ENCODE measurements around the gene GPD1L. TPM values are rescaled to one million over a fixed set of nuclear protein-coding genes. Genes with fewer than 3 reads are reported as not detected.

Gene GPD1L
- total and polyA plus RNA-seq, 10 of the 15 experiments (the other 5 are each of a cell fraction or from before 2014, with no cell fraction given): 0.77 to 4.8 (median 3.9) TPM

- no peak for TF ChIP-seq ZNF384 (IDR thresholded peaks at IDR 0.05; ENCODE audit: borderline replicate concordance, low read depth, low read length)
- no peak for TF ChIP-seq RELB (IDR thresholded peaks at IDR 0.05; ENCODE audit: low read depth)
- TF ChIP-seq CEBPB (IDR thresholded peaks at IDR 0.05; ENCODE audit: borderline replicate concordance in 1 of 2, low read depth in 2 of 2, low read length in 2 of 2): no peak
- no peak for TF ChIP-seq NRF1 (conservative IDR thresholded peaks at IDR 0.05; ENCODE audit: low read depth, low read length)
Measured at GRCh38 chr3:32147509-32147908, 41.1 kb downstream of the GPD1L start (continued).

GRCh38 chr3:32147933-32148332 is 41.5 kb downstream of the GPD1L start:
- Histone ChIP-seq H3K4me2 (ENCODE audit: control insufficient read depth, insufficient read depth) (no peak overlapping the region), H4K20me1 (ENCODE audit: control insufficient read depth, insufficient read depth) (no peaks in the 10 kb centered on the region), H3K36me3 (ENCODE audit: control insufficient read depth in 2 of 2, insufficient read depth in 2 of 2, low read length in 1 of 2) (no peaks in the 10 kb centered on the region), H3K9ac (ENCODE audit: control insufficient read depth, insufficient read depth, low read length) (no peak overlapping the region), H3K4me3 (no peak overlapping the region), H3K27ac (ENCODE audit: control insufficient read depth, insufficient read depth) (no peak overlapping the region), H3K79me2 (ENCODE audit: control insufficient read depth, insufficient read depth, low read length) (no peaks in the 10 kb centered on the region), H3K4me1 (ENCODE audit: control insufficient read depth, insufficient read depth, low read length) (no peaks in the 10 kb centered on the region), H2AFZ (ENCODE audit: control insufficient read depth, low read depth, low read length) (no peak overlapping the region), H3K9me3 (replicated peaks; ENCODE audit: control insufficient read depth, insufficient read depth, low read length) (no peaks in the 10 kb centered on the region), H3K27me3 (replicated peaks in 1 of 2; ENCODE audit: control insufficient read depth in 2 of 2, insufficient read depth in 2 of 2, low read length in 1 of 2) (no peaks in the 10 kb centered on the region)
- ChIA-PET RAD21 (ENCODE audit: unreplicated experiment) (no interaction called here), POLR2A (no interaction called here), CTCF (no interaction called here), SMC1A (ENCODE audit: uncharacterized antibody, unreplicated experiment) (no interaction called here)
- no TSS peak for BruUV-seq (replicated peaks)
- in situ Hi-C loops (cut with MboI) (no loop called here), intact Hi-C loops (cut with micrococcal nuclease; ENCODE audit: unreplicated experiment) (loop anchor here (10.0 kb wide), 1 partner anchor 533 kb away; no protein-coding TSS in a partner anchor)
- WGBS (ENCODE audit: insufficient coverage, insufficient replicate concordance, low lambda C conversion rate, missing lambda C conversion rate): 92% methylated on average over 3 of the region's 3 CpGs
- ATAC-seq: no peak
- DNase-seq (ENCODE audit: low read depth, low spot score): no peak
- TF ChIP-seq MTA3 (IDR thresholded peaks at IDR 0.05; ENCODE audit: borderline replicate concordance, low read length) (no peak), POU2F2 (IDR thresholded peaks at IDR 0.05; ENCODE audit: borderline replicate concordance, low read depth, low read length) (no peak), ZBTB11 (CRISPR knock-in tag; IDR thresholded peaks at IDR 0.05) (no peak), CEBPB (IDR thresholded peaks at IDR 0.05; ENCODE audit: borderline replicate concordance in 1 of 2, low read depth in 2 of 2, low read length in 2 of 2) (no peak), ZSCAN29 (IDR thresholded peaks at IDR 0.05) (no peak), FOXK2 (IDR thresholded peaks at IDR 0.05) (no peak)
- no peak for FAIRE-seq

Measured in GM12878 (cell line).